NCI-H345 (cell line): ENCODE data around the gene PYM1.
"Not testable (repeated sequence)": the region's sequence is repeated elsewhere in the genome, so short reads cannot be mapped to it uniquely, and the experiment has no call there.

Experiments used
- DNase-seq: peaks from one replicate; lab custom pipeline; 2025; lab: John Stamatoyannopoulos, UW

Gene PYM1

GRCh38 chr12:55938826-55939501 lies 11.3 kb upstream of the PYM1 start:
- DNase-seq: no peak

GRCh38 chr12:55937981-55938380 lies 10.3 kb upstream of the PYM1 start:
- DNase-seq: no peak

- no peak for DNase-seq
Observed at GRCh38 chr12:55935738-55936151, 8.1 kb upstream of the PYM1 start.

GRCh38 chr12:55934773-55935172 lies 7.1 kb upstream of the PYM1 start:
- DNase-seq: no peak

- DNase-seq: no peak
Observed at GRCh38 chr12:55933799-55934742, 6.4 kb upstream of the PYM1 start.

GRCh38 chr12:55933169-55933798 lies 5.6 kb upstream of the PYM1 start:
- no peak for DNase-seq

- no peak for DNase-seq
Observed at GRCh38 chr12:55932551-55932910, 4.8 kb upstream of the PYM1 start.

GRCh38 chr12:55931780-55932550 lies 4.3 kb upstream of the PYM1 start:
- DNase-seq: peak; percentile 30

GRCh38 chr12:55931317-55931779 lies 3.7 kb upstream of the PYM1 start:
- no peak for DNase-seq

- peak; percentile 60 for DNase-seq
Observed at GRCh38 chr12:55930771-55931316, 3.1 kb upstream of the PYM1 start, which contains the start of gene DGKA. Gene DGKA (plus strand): TSS chr12:55931162. CDS start chr12:55936504, 5,342 bp downstream.

- DNase-seq: no peak
Observed at GRCh38 chr12:55929306-55929791, 1.7 kb upstream of the PYM1 start.

- DNase-seq: peak; percentile 92
Observed at GRCh38 chr12:55926738-55927587, 731 bp downstream of the PYM1 start.

GRCh38 chr12:55925870-55926737 lies 1.6 kb downstream of the PYM1 start:
- DNase-seq: no peak

- no peak for DNase-seq
Observed at GRCh38 chr12:55925371-55925770, 2.3 kb downstream of the PYM1 start.

GRCh38 chr12:55923648-55924047 lies 4.0 kb downstream of the PYM1 start:
- not testable (repeated sequence) for DNase-seq

GRCh38 chr12:55922126-55922525 lies 5.6 kb downstream of the PYM1 start:
- no peak for DNase-seq

- not testable (repeated sequence) for DNase-seq
Observed at GRCh38 chr12:55919032-55919431, 8.7 kb downstream of the PYM1 start.

- DNase-seq: no peak
Observed at GRCh38 chr12:55915482-55915859, 12.2 kb downstream of the PYM1 start.

- DNase-seq: no peak
Observed at GRCh38 chr12:55912908-55913307, 14.8 kb downstream of the PYM1 start.
